HT-29 (cell line): ENCODE measurements around the gene ELMO1. TPM values are rescaled to one million over a fixed set of nuclear protein-coding genes. Genes with fewer than 3 reads are reported as not detected.

Experiments used
- DNase-seq: peaks from one replicate; pipeline ENCODE4 v3.0.0-alpha.2; 2015; ENCODE audit warnings: low spot score
- total RNA-seq: library from RNA; depleted of rRNA; stranded (reverse); fragments of >200 nt; shearing (Covaris generic); gene quantifications from 2 replicates; pipeline ENCODE4 v1.2.3, GENCODE V29; 2014

Gene ELMO1
- total RNA-seq, 1 experiment from 2014 or later, result 0.41 TPM

- DNase-seq, result no peak
These were observed 597.3 kb downstream of the ELMO1 start for GRCh38 chr7:36851382-36851781.

GRCh38 chr7:36847946-36848345 is 600.7 kb downstream of the ELMO1 start:
- no peak for DNase-seq

- DNase-seq, result no peak
These were observed 604.3 kb downstream of the ELMO1 start for GRCh38 chr7:36844374-36844773.

- no peak for DNase-seq
These were observed 607.8 kb downstream of the ELMO1 start for GRCh38 chr7:36840904-36841303.

DNA sequence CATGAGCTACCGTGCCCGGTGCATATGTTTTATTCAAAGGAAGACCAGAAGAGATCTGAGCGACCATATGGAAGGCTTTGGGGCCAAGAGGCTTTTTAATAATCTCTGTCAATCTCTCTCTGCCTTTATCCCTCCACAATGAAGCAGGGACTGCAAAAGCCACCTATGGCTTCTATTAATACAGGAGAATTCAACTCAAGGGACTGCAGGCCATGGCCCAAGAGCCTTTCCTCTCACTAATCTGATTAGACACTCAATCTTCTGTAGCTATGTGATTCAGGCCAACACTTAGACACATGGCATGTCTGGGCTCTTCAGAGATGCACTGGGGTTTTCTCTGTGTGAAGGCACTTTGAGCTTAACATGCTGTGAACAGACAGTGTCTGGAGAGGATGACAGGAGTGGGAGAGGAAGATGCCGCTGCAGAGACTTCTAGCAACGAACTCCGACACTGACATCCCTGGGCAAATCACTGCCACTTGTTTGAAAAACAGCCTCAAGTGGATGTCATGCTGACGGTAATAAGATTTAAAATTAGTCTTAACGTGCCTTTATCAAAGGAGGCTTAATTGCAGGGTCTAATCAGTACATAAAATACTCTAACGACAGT is 609.9 kb downstream of the ELMO1 start:
- DNase-seq, result no peak

- DNase-seq, result no peak
These were observed 617.6 kb downstream of the ELMO1 start for GRCh38 chr7:36831049-36831448.

GRCh38 chr7:36827726-36828703 is 620.6 kb downstream of the ELMO1 start:
- no peak for DNase-seq

DNA sequence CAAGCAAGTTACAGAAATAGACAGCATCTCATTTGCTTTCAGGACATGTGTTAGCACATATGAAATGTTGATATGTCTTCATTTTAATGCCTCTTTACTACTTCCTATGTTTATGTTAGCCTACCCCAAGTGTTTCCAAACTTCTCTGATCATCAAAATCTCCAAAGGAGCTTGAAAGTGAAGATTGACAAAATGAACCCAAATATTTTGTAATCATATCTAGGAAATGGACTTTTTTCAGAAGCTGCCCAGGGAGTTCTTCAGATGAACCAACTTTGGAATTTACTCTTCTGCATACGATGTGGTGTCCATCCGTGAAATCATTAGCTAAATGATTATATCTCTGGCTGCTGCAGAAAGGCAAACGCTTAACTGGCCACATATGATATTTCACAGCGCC is 623.2 kb downstream of the ELMO1 start:
- no peak for DNase-seq

GRCh38 chr7:36823353-36823752 is 625.3 kb downstream of the ELMO1 start:
- DNase-seq, result no peak

DNA sequence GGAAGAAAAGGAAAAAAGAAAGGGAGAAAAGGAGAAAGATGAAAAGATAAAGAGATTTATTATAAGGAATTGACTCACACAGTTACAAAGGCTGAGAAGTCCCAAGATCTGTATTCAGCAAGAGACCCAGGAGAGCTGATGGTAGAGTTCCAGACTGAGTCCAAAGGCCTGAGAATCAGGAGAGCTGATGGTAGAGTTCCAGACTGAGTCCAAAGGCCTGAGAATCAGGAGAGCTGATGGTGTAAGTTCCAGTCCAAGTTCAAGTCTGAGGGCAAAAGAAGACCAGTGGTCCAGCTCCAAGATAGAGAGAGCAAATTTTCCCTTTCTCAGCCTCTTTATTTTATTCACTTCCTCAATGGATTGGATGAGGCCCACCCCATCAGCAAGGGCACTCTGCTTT is 627.0 kb downstream of the ELMO1 start:
- DNase-seq, result no peak

GRCh38 chr7:36820527-36821170 is 628.0 kb downstream of the ELMO1 start:
- DNase-seq, result no peak

DNA sequence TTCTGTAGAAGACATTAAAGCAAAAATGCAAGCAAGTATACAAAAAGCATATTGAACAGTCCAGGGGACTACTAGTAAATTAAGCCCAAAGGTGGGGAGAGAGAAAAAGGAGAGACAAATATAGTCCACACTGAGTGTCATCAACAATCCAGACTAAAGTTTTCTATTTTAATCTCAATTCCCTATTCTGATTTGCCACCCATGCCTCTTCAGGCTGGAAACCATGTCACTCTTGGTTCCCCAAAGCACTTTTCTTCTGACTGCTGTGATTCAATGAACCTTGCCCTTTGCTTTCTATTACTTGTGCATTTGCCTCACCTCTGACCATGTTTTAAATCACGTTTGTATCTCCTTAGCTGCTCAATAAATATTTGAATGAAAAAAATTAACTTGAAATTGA is 629.0 kb downstream of the ELMO1 start:
- no peak for DNase-seq

- no peak for DNase-seq
These were observed 634.4 kb downstream of the ELMO1 start for GRCh38 chr7:36814311-36814710.

- no peak for DNase-seq
These were observed 636.9 kb downstream of the ELMO1 start for GRCh38 chr7:36811807-36812206.

- DNase-seq, result peak; percentile 40
These were observed 638.2 kb downstream of the ELMO1 start for GRCh38 chr7:36810489-36810888.

DNA sequence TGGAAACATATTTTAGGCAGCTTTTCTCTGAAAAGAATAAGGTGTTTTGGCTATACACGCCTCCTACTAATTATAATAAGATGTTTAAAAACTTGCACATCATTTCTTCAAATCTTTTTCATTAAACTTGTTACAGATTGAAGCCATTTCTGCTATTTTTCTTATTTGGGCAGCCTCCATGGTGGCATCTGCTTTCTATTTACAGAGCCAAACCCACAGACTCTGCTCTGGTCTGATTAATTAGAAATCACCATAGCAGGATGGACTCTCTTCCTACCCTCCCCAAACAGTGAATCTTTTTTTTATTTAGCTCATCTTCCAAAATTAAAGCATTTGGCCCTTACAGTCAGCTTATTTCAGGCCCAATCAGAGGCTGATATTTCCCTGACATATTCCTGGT is 638.6 kb downstream of the ELMO1 start:
- no peak for DNase-seq

GRCh38 chr7:36809510-36809909 is 639.2 kb downstream of the ELMO1 start:
- no peak for DNase-seq

DNA sequence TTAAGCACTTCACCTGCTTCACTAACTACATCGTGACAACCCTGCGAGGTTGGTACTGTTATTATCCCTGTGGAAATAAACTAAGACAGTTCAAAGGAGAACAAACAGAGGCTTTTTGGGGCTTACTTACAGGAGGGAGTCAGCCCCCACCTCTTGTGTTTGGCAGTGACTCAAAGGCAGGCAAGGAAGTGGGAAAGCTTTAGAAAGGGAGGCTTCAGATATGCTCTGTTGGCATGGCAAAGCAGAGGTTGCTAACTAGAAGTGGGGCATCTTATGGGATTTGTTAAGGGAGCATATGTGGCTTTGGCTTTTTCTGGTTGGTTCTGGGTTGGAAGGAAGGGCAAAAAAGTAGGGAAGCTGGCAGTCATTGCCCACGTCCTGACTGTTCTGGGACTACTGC is 639.6 kb downstream of the ELMO1 start:
- DNase-seq, result no peak

- DNase-seq, result no peak
These were observed 641.8 kb downstream of the ELMO1 start for GRCh38 chr7:36806891-36807290.
